ENCODE measurements around the gene TPRA1. TPM values are rescaled to one million over a fixed set of nuclear protein-coding genes. Genes with fewer than 3 reads are reported as not detected.
A peak's percentile ranks its signal among the peaks of the same experiment; 100 is the strongest.

Gene TPRA1
- total RNA-seq, 1 donor from 2014 or later, result 54.0 TPM

- H3K27ac ChIP-seq, result peak overlapping the region; percentile 61
- DNase-seq (ENCODE audit: extremely low spot score in 2 of 2), result no peak
- H3K9me3 ChIP-seq, result no peaks in the 10 kb centered on the region
- TF ChIP-seq, protein P1, sequence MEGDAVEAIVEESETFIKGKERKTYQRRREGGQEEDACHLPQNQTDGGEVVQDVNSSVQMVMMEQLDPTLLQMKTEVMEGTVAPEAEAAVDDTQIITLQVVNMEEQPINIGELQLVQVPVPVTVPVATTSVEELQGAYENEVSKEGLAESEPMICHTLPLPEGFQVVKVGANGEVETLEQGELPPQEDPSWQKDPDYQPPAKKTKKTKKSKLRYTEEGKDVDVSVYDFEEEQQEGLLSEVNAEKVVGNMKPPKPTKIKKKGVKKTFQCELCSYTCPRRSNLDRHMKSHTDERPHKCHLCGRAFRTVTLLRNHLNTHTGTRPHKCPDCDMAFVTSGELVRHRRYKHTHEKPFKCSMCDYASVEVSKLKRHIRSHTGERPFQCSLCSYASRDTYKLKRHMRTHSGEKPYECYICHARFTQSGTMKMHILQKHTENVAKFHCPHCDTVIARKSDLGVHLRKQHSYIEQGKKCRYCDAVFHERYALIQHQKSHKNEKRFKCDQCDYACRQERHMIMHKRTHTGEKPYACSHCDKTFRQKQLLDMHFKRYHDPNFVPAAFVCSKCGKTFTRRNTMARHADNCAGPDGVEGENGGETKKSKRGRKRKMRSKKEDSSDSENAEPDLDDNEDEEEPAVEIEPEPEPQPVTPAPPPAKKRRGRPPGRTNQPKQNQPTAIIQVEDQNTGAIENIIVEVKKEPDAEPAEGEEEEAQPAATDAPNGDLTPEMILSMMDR (IDR thresholded peaks at IDR 0.05), result peak; percentile 41 to 81 (median 67)
- no peak for TF ChIP-seq POLR2A (IDR thresholded peaks at IDR 0.05)
- peak in 1 of 2 donors; percentile 55 for TF ChIP-seq POLR2AphosphoS5 (IDR thresholded peaks at IDR 0.05; ENCODE audit: insufficient read depth in 1 of 2, low read depth in 1 of 2)
- H3K4me3 ChIP-seq, result peak overlapping the region; percentile 53 to 67
- intact Hi-C loops (cut with DNase I), result loop anchor here (10.0 kb wide), 1 partner anchor 563 kb away; the partner anchor contains the start of gene PLXNA1
- H3K36me3 ChIP-seq, result no peaks in the 10 kb centered on the region
- no peaks in the 10 kb centered on the region for H3K27me3 ChIP-seq
- H3K4me1 ChIP-seq, result peaks cover 14% of the 10 kb centered on the region
Measured at GRCh38 chr3:127547761-127548605, 42.5 kb downstream of the TPRA1 start.

GRCh38 chr3:127546970-127547733 is 43.4 kb downstream of the TPRA1 start:
- intact Hi-C loops (cut with DNase I), result loop anchor here (10.0 kb wide), 1 partner anchor 562 kb away; the partner anchor contains the start of gene PLXNA1
- peak overlapping the region; percentile 53 to 67 for H3K4me3 ChIP-seq
- DNase-seq (ENCODE audit: extremely low spot score in 2 of 2), result no peak
- TF ChIP-seq POLR2AphosphoS5 (IDR thresholded peaks at IDR 0.05; ENCODE audit: insufficient read depth in 1 of 2, low read depth in 1 of 2) (no peak), POLR2A (IDR thresholded peaks at IDR 0.05) (no peak)
- TF ChIP-seq, protein P1 (IDR thresholded peaks at IDR 0.05), result no peak
- H3K9me3 ChIP-seq, result no peaks in the 10 kb centered on the region
- H3K36me3 ChIP-seq, result no peaks in the 10 kb centered on the region
- H3K4me1 ChIP-seq, result peaks cover 14% of the 10 kb centered on the region
- no peaks in the 10 kb centered on the region for H3K27me3 ChIP-seq
- peak overlapping the region; percentile 61 for H3K27ac ChIP-seq

GRCh38 chr3:127546554-127546953 is 44.0 kb downstream of the TPRA1 start:
- H3K4me1 ChIP-seq, result peaks cover 14% of the 10 kb centered on the region
- no peak overlapping the region for H3K27ac ChIP-seq
- H3K27me3 ChIP-seq, result no peaks in the 10 kb centered on the region
- TF ChIP-seq POLR2AphosphoS5 (IDR thresholded peaks at IDR 0.05; ENCODE audit: insufficient read depth in 1 of 2, low read depth in 1 of 2), result no peak
- no peak for TF ChIP-seq POLR2A (IDR thresholded peaks at IDR 0.05)
- TF ChIP-seq, protein P1 (IDR thresholded peaks at IDR 0.05), result no peak
- DNase-seq (ENCODE audit: extremely low spot score in 2 of 2), result no peak
- H3K9me3 ChIP-seq, result no peaks in the 10 kb centered on the region
- H3K36me3 ChIP-seq, result no peaks in the 10 kb centered on the region
- H3K4me3 ChIP-seq, result no peak overlapping the region
- intact Hi-C loops (cut with DNase I), result loop anchor here (10.0 kb wide), 1 partner anchor 562 kb away; the partner anchor contains the start of gene PLXNA1

- TF ChIP-seq, protein P1 (IDR thresholded peaks at IDR 0.05), result no peak
- TF ChIP-seq POLR2AphosphoS5 (IDR thresholded peaks at IDR 0.05; ENCODE audit: insufficient read depth in 1 of 2, low read depth in 1 of 2), result no peak
- TF ChIP-seq POLR2A (IDR thresholded peaks at IDR 0.05), result no peak
- H3K4me3 ChIP-seq, result no peak overlapping the region
- DNase-seq (ENCODE audit: extremely low spot score in 2 of 2), result no peak
- intact Hi-C loops (cut with DNase I), result loop anchor here (10.0 kb wide), 1 partner anchor 561 kb away; the partner anchor contains the start of gene PLXNA1
- no peaks in the 10 kb centered on the region for H3K9me3 ChIP-seq
- H3K36me3 ChIP-seq, result no peaks in the 10 kb centered on the region
- H3K27me3 ChIP-seq, result no peaks in the 10 kb centered on the region
- peaks cover 14% of the 10 kb centered on the region for H3K4me1 ChIP-seq
- no peak overlapping the region for H3K27ac ChIP-seq
Measured at GRCh38 chr3:127545711-127546457, 44.6 kb downstream of the TPRA1 start.
